GM11168 (cell line): ENCODE data around the gene RBM46.
"Not testable (repeated sequence)": the region's sequence is repeated elsewhere in the genome, so short reads cannot be mapped to it uniquely, and the experiment has no call there.

Source experiments
- in situ Hi-C: fragments of 300-500 bp; cut with MboI; formaldehyde crosslinking; loops from one replicate; pipeline ENCODE4 v1.12.0; 2022; ENCODE audit warnings: low sequenced_read_pairs; ENCODE audit not compliant: unreplicated experiment

Gene RBM46

DNA sequence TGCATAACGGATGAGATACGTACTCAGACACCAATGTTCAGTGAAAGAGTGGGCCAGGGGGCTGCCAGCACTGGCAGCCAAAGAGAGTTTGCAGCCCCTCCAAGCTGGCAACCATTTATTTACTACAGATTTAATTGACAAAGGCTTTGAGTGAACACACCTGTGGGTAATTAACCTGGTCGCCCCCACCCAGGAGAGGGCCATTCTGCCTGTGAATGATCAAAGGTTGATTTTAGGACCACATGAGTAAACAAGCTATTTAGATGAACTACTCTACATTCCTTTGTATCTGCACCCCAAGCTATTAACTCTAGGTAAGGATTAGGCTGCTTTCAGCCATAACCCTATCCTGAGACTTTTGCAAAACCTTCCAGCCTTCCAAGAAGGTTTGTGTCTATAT, 55.0 kb downstream of the RBM46 start:
- in situ Hi-C loops, result no loop called here

DNA sequence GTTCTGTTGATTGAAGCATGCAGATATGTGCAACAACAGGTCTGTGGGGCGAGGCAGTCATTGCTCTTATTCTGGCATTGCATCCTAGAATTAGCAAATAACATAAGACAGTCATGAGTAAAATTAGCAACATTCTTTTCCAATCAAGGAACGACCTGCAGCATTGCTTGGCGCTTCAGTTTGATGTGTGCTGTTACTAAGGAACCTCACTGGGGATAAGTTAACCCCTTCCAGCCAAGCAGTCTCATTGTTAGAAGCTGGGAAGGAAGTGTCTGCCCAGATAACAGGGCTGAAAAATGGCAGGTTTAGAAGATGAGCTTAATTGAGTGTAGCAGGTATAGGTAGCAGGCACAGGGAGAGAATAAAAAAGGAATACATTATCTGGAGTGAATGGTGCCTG, 55.4 kb downstream of the RBM46 start:
- in situ Hi-C loops, result no loop called here

DNA sequence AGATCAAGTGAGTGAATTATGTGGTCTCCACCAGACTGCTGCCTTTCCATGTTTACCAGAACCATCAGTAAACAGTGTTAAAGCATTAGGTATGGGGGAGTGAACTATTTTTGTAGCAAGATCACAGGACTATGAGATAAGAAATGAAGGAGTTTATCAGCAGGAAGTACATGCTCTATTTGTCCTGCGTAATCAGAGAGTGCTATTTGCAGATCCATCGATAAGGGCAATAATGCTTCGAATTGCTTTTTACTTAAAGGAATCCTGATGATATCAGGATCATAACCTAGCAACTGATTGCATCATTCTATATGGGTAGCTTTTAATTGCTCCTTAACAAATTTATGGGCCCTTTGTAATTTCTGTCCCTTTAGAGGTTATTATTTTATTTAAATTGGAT, 57.1 kb downstream of the RBM46 start:
- in situ Hi-C loops, result no loop called here

DNA sequence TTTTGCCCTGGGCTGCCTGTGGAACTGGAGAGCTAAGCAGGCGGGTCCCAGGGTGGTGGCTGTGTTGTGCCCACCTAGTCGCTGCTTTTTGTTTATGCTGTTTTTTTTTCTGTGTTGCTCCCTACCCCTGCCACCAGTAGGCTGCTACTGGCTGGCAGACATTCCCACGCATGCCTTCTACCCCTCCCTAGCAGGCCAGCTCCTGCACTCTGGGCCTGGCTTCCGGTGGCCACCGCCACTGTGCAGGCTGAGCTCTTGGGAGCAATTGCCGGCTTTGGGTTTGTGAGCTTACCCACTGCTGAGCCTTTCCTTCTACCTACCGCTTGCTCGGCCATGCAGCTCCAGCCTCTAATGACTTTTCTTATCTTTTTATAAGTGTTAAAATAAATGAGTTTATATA, 57.6 kb downstream of the RBM46 start:
- in situ Hi-C loops, result no loop called here

DNA sequence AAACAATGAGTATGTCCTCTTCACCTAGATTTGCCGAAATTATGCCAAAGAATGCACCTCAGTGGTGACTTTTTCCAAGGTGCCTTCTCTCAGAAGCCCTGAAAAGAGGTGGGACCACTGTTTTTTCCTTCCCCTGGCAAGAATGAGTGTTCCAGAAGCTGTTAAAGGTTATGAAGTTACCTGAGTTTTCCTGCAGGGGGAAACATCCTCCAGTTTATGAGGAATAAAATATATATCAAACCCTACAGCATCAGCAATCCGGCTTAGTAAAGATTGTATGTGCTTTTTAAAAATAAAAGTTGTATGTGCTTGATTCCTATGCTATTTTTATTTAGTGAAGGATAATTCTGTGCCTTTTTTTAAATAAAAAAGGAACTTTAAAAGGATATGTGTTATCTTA, 73.3 kb downstream of the RBM46 start:
- in situ Hi-C loops, result no loop called here

DNA sequence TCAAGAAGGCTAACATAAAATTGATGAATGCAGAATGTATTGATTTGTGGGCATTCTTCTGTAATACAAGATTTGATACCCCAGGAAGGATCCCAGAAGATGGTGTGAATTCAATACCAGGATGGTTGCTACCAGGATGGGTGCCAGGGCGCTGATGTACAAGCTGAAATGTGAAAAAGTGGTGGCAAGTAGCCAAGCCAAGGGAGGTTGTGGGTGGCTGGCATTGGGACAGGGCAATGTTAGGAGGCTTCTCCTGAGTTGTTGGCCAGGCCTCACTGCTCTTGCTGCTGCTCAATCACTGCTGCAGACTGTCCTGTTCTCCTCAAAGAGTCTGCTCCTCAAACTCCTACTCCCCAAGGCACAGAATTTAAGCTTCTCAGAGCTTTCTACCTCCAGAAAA, 77.1 kb downstream of the RBM46 start:
- in situ Hi-C loops, result no loop called here

DNA sequence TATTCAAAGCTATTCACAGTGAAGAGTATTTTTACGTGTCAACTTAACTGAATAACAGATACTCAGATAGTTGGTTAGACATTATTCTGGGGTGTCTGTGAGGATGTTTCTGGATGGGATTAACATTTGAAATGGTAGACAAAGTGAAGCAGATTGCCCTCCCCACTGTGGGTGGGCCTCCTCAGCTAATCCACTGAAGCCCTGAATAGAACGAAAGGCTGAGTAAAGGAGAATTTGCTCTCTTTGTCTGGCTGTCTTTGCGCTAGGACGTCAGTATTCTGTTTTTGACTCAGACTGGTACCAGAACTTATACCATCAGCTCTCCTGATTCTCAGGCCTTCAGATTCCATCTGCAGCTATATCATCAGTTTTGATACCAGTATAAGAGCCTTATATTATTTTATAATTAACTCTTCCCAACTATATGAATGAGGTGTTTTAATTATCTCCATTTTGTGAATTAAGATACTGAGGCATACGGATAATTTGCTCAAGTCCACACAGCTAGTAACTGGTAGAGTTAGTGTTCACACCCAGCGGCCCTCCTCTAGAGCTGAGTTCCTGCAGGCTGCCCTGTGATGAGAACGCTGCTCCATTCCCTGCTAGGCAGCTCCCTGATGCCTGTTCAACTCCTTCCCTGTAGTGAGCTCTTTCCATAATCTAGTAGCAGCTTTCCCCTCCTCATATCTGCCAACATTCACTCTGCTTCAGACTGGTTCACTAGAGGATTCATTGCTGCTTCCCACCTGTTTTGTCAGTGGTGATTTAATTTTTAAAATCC, 87.5 kb downstream of the RBM46 start:
- in situ Hi-C loops, result no loop called here

DNA sequence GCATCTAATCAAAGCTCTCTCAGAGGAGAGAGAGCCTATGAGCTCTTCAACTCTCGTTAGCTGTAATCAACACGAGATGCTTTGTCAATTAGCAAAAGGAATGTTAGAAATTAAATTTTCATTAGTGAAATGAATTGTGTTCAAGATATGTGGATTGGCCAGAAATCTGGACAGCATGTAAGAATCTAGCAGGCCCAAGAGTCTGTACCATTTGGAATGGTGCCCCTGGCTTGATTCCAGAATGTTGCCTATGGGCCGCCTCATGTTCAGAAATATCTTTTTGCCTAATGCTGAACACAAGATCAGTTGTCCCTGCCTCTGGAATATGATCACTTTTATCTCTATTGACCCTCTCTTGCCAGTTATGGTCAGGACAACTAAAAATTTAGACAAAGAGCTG, 88.2 kb downstream of the RBM46 start:
- in situ Hi-C loops, result no loop called here

DNA sequence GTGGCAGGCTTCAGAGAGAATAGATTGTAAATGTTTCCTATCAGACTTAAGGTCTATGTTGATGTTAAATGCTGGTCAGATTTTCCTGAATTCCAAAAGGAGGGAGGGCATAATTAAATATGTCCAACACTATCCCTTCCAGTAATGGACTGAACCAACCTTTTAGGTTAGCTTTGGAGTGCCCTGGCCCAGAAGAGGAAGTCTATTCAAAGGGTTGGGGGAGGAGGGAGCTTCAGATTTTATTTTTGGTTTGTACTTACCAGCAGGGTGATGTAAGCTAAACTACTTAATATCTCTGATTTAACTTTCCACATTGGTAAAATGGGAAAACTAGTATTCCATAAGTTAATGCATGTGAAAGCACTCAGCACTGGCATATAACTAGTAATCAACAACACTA, 91.1 kb downstream of the RBM46 start:
- in situ Hi-C loops, result no loop called here

DNA sequence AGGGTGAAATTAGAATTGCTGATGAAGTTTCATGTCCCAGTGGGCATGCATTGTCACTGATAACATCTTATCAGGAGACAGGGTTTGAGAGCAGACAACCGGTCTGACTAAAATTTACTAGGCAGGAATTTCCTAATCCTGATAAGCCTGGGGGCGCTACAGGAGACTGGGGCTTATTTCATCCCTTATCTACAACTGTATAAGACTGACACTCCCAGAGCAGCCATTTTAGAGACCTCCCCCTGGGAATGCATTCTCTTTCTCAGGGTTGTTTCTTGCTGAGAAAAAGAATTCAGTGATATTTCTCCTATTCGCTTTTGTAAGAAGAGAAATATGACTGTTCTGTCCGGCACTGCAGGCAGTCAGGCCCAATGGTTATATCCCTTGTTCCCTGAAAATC, 93.0 kb downstream of the RBM46 start:
- in situ Hi-C loops, result not testable (repeated sequence)

DNA sequence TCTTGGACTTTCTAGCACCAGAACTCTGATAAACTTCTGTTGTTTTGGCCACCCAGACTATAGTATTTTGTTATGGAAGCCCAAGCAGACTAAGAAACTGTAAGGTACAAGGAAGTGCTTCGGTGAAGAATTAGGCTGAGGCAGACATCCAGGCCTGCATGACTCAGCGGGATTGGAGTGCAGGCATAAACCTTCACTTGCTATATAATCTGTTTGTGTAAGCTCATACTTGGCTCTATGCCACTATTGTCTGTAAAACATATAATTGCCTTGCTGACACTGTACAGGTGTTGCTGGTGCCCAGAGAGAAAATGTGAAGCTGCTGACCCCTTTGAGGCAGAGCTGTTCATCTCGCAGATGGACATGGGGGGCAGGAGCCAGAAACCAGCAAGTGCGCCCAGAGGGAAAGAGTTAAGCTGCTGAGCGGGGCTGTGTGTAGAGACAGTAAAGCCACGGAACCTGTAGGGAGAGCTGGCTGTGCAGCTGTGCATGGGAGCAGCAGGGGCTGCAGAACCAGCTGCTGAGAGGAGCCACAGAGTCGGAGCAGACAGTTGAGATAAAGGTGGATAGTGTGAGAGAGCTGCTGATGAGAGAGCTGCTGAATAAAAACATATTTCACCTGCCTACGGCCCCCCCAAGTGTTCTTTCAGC, 96.2 kb downstream of the RBM46 start:
- in situ Hi-C loops, result no loop called here
